Uterus (tissue), 4 donors: Measurements from ENCODE around the gene AGMO. TPM values are rescaled to one million over a fixed set of nuclear protein-coding genes. Genes with fewer than 3 reads are reported as not detected.

Source experiments
- DNase-seq, 2 donors: peaks; one replicate each; pipeline ENCODE4 v3.0.0-alpha.2; 2019 to 2020
- H3K27ac ChIP-seq, 2 donors: fragments of 200-600 bp; sonication (generic); 1 replicate in 1 of 2; 2 replicates in 1 of 2; pipeline ENCODE4 v1.5.1; 2016 to 2018
- H3K27me3 ChIP-seq, 2 donors: fragments of 200-600 bp; sonication (generic); one replicate each; pipeline ENCODE4 v1.5.1; 2018 to 2019; ENCODE audit warnings: control low read depth in 1 of 2
- H3K36me3 ChIP-seq, 2 donors: fragments of 200-600 bp; sonication (generic); one replicate each; pipeline ENCODE4 v1.5.1; 2019; ENCODE audit warnings: control low read depth in 1 of 2
- H3K4me1 ChIP-seq, 2 donors: fragments of 200-600 bp; sonication (generic); one replicate each; pipeline ENCODE4 v1.5.1; 2018 to 2019; ENCODE audit warnings: control low read depth in 1 of 2
- H3K4me3 ChIP-seq, 2 donors: fragments of 200-600 bp; sonication (generic); 1 replicate in 1 of 2; 2 replicates in 1 of 2; pipeline ENCODE4 v1.5.1; 2018 to 2019; ENCODE audit warnings: mild to moderate bottlenecking in 1 of 2
- H3K9me3 ChIP-seq, 2 donors: fragments of 200-600 bp; sonication (generic); one replicate each; pipeline ENCODE4 v1.5.1; 2019; ENCODE audit warnings: control low read depth in 1 of 2
- POLR2A ChIP-seq, 2 donors: fragments of 450-650 bp; IDR thresholded peaks; one replicate each; pipeline ENCODE4 v1.6.1; 2016; ENCODE audit warnings: antibody characterized with exemption in 2 of 2, mild to moderate bottlenecking in 1 of 2, moderate library complexity in 1 of 2
- intact Hi-C: fragments of 100-400 bp; cut with DNase I; formaldehyde crosslinking; loops from one replicate; pipeline ENCODE4 v1.15.1; 2023; ENCODE audit warnings: low total_unique reads
- total RNA-seq, 4 donors: library from RNA; depleted of rRNA in 3 of 4; stranded (reverse); fragments of >200 nt in 3 of 4; gene quantifications; one replicate each; pipeline versions ENCODE4 v1.1.0 to v1.2.4, GENCODE V29; 2014 to 2023
- TF ChIP-seq, protein P1 (sequence below), 4 experiments: fragments of 200-600 bp in 2 of 4; fragments of 450-650 bp in 2 of 4; sonication (generic) in 2 of 4; IDR thresholded peaks; one replicate each; pipeline ENCODE4 v1.5.1; 2016 to 2019; ENCODE audit warnings: antibody characterized with exemption in 4 of 4, mild to moderate bottlenecking in 2 of 4, moderate library complexity in 1 of 4
- donor health status: DM: yes; HTN: yes; CAD: no.

AGMO gene
- total RNA-seq, 4 donors from 2014 or later, result 0.24 to 1.5 TPM; not detected in 2

DNA sequence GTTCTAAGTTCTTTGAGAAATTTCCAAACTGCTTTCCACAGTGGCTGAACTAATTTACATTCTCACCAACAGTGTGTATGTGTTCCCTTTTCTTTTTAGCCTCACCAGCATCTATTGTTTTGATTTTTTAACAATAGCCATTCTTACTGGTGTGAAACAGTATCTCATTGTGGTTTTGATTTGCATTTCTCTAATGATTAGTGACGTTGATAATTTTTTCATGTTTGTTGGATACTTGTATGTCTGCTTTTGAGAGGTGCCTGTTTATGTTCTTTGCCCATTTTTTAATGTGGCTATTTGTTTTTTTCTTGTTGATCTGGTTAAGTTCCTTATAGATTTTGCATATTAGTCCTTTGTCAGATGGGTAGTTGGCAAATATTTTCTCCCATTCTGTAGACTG is 191.4 kb downstream of the AGMO start:
- intact Hi-C loops, result no loop called here
- Histone ChIP-seq H3K27me3 (no peaks in the 10 kb centered on the region), H3K27ac (no peak overlapping the region), H3K4me1 (no peaks in the 10 kb centered on the region), H3K36me3 (no peaks in the 10 kb centered on the region), H3K4me3 (no peak overlapping the region), H3K9me3 (no peaks in the 10 kb centered on the region)
- no peak for DNase-seq
- no peak for TF ChIP-seq POLR2A (IDR thresholded peaks at IDR 0.05)
- TF ChIP-seq, protein P1, sequence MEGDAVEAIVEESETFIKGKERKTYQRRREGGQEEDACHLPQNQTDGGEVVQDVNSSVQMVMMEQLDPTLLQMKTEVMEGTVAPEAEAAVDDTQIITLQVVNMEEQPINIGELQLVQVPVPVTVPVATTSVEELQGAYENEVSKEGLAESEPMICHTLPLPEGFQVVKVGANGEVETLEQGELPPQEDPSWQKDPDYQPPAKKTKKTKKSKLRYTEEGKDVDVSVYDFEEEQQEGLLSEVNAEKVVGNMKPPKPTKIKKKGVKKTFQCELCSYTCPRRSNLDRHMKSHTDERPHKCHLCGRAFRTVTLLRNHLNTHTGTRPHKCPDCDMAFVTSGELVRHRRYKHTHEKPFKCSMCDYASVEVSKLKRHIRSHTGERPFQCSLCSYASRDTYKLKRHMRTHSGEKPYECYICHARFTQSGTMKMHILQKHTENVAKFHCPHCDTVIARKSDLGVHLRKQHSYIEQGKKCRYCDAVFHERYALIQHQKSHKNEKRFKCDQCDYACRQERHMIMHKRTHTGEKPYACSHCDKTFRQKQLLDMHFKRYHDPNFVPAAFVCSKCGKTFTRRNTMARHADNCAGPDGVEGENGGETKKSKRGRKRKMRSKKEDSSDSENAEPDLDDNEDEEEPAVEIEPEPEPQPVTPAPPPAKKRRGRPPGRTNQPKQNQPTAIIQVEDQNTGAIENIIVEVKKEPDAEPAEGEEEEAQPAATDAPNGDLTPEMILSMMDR (IDR thresholded peaks at IDR 0.05), result no peak

DNA sequence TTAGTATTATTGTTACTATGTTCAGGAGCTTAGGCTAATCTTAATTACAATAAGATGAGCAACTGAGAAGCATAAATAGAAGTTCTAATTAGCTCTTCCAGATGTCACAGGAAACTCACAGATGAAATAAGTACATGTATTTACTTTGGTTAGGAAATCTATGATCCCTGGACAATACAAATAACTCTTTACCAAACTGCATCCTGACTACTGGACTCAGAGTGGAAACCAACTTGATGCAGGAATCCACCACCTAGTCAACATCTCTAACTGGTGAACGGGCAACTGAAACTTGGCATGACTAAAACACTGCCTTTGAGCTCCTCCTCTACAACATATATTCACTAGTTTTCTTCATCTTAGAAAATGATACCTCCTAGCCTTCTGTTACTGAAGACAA is 193.2 kb downstream of the AGMO start:
- H3K4me1 ChIP-seq, result no peaks in the 10 kb centered on the region
- TF ChIP-seq, protein P1 (IDR thresholded peaks at IDR 0.05), result no peak
- no peak for TF ChIP-seq POLR2A (IDR thresholded peaks at IDR 0.05)
- H3K27me3 ChIP-seq, result no peaks in the 10 kb centered on the region
- intact Hi-C loops, result no loop called here
- H3K4me3 ChIP-seq, result no peak overlapping the region
- H3K27ac ChIP-seq, result no peak overlapping the region
- no peaks in the 10 kb centered on the region for H3K36me3 ChIP-seq
- DNase-seq, result no peak
- no peaks in the 10 kb centered on the region for H3K9me3 ChIP-seq

- no peaks in the 10 kb centered on the region for H3K36me3 ChIP-seq
- intact Hi-C loops, result no loop called here
- H3K27ac ChIP-seq, result no peak overlapping the region
- H3K4me1 ChIP-seq, result no peaks in the 10 kb centered on the region
- H3K4me3 ChIP-seq, result no peak overlapping the region
- DNase-seq, result no peak
- TF ChIP-seq, protein P1 (IDR thresholded peaks at IDR 0.05), result no peak
- TF ChIP-seq POLR2A (IDR thresholded peaks at IDR 0.05), result no peak
- no peaks in the 10 kb centered on the region for H3K27me3 ChIP-seq
- H3K9me3 ChIP-seq, result no peaks in the 10 kb centered on the region
Measured at GRCh38 chr7:15367897-15368296, 193.9 kb downstream of the AGMO start.

GRCh38 chr7:15358112-15358511 is 203.7 kb downstream of the AGMO start:
- H3K9me3 ChIP-seq, result no peaks in the 10 kb centered on the region
- H3K36me3 ChIP-seq, result no peaks in the 10 kb centered on the region
- intact Hi-C loops, result no loop called here
- no peak overlapping the region for H3K4me3 ChIP-seq
- no peak overlapping the region for H3K27ac ChIP-seq
- no peaks in the 10 kb centered on the region for H3K4me1 ChIP-seq
- H3K27me3 ChIP-seq, result no peaks in the 10 kb centered on the region
- no peak for DNase-seq
- TF ChIP-seq POLR2A (IDR thresholded peaks at IDR 0.05), result no peak
- TF ChIP-seq, protein P1 (IDR thresholded peaks at IDR 0.05), result no peak

DNA sequence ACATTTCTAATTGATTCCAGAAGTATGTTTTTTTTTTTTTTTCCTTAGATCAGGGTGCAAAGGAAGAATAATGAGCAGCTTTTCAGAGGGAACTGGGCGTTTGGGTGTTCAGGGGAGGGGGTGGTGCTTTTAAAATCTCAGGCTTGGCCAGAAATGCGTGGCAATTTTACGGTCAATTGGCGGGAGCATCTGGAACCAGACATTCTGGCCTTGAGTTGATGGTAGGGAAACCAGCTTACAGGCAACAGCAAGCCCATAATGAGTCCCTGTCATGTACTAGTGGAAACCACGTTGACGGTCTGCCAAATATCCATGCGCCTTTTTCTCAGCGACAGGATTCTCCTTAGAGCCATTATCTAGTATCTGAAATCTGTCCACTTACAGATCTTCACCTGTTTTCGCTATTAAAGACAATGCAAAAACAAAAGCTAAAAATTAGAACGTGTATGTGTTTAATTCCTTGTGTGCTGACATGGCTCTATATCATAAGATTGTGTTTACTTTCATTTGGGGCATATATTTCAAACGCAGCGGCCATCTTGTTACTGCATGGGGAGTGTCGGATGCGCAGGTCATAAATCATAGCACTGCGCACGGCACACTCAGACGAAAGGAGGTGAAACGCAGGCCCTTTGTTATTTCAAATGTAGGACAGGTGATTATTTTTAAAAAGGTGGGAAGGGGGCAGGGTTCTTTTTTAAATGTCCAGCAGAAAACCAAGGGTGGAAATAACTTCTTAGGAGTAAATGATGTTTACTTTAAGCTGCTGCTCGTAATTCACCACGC is 209.2 kb downstream of the AGMO start:
- H3K4me3 ChIP-seq, result no peak overlapping the region
- intact Hi-C loops, result no loop called here
- no peaks in the 10 kb centered on the region for H3K9me3 ChIP-seq
- no peak for TF ChIP-seq POLR2A (IDR thresholded peaks at IDR 0.05)
- TF ChIP-seq, protein P1 (IDR thresholded peaks at IDR 0.05), result no peak
- H3K27me3 ChIP-seq, result no peaks in the 10 kb centered on the region
- DNase-seq, result no peak
- no peaks in the 10 kb centered on the region for H3K36me3 ChIP-seq
- no peak overlapping the region for H3K27ac ChIP-seq
- H3K4me1 ChIP-seq, result no peaks in the 10 kb centered on the region
